Stimulated activated naive CD4-positive, alpha-beta T cell treated with Interleukin-2 at 50 U/mL for 16 hours (primary cell): Measurements from ENCODE around the gene ING5.
A peak's percentile ranks its signal among the peaks of the same experiment; 100 is the strongest.

Experiments used
- DNase-seq: peaks from one replicate; lab custom pipeline; 2025; lab: John Stamatoyannopoulos, UW

ING5 gene

GRCh38 chr2:241760301-241760771 is 58.5 kb downstream of the ING5 start:
- no peak for DNase-seq

DNA sequence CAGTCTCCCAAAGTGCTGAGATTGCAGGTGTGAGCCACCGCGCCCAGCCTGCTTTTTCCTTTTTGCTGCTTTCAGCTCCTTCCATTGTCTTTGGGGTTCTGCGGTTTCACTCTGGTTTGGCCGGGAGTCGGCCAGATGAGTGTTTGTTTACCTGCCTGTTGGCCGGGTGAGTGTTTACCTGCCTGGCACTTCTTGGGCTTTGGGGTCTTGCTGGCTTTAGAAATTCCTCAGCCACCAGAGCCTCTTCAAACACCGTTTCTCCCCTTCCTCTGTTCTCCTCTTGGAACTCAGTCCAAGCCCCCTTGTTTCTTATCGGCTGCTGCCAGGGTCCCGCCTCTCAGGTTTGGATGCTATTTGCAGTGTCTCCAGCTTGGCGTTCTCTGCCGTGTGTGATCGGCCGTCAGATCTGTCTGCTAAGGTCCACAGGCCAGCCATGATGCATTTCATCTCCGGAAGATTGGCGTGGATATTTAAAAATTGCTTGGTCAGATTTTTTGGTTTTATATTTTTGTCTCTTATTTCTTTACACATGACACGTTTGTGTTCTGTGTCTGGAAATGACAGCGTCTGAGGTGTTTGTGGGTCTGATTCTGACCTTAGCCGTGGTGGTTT is 60.6 kb downstream of the ING5 start:
- no peak for DNase-seq

DNA sequence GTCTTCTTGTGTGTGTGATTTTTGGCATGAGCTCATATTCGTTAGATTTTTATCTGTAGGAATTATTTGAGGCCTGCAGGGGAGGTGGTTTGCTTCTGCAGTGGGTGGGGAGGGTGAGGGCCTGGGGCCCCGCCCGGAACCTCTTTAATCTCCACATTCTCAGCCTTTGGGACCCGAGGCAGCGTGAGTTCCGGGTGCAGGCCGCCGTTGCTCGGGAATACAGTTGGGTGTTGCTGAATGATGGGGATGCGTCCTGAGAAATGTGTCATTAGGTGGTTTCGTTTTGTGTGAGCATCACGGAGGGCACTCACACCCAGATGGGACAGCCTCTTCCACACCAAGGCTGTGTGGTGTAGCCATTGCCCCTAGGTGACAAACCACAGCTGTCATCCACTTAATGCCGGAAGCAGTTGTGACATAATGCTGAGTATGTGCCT is 61.1 kb downstream of the ING5 start:
- DNase-seq = peak; percentile 66

DNA sequence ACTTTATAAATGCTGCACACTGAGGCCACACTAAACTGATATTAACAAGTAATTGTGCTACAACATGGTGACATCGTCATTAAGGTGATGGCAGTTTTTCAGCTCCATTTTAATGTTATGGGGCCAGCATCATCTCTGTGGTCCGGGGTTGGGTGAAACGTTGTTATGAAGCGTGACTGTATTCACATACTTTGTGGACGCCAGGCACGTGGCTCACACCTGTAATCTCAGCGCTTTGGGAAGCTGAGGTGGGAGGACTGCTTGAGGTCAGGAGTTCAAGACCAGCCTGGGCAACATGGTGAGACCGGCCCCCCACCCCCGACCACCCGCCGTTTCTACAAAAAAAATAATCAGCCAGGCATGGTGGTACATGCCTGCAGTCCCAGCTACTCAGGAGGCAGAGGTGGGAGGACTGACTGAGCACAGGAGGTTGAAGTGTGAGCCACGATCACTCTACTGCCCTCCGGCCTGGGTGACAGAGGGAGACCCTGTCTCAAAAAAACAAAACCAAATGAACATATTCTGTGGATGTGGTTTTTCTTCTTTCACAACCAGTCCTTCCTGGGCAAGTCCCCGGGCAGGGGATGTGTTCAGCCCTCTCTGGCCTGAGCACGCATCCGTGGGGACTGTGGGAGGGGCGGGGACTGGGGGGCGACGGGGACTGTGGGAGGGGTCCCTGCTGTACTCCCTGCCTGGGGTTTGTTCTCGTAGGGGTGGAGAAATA is 61.9 kb downstream of the ING5 start:
- no peak for DNase-seq

DNA sequence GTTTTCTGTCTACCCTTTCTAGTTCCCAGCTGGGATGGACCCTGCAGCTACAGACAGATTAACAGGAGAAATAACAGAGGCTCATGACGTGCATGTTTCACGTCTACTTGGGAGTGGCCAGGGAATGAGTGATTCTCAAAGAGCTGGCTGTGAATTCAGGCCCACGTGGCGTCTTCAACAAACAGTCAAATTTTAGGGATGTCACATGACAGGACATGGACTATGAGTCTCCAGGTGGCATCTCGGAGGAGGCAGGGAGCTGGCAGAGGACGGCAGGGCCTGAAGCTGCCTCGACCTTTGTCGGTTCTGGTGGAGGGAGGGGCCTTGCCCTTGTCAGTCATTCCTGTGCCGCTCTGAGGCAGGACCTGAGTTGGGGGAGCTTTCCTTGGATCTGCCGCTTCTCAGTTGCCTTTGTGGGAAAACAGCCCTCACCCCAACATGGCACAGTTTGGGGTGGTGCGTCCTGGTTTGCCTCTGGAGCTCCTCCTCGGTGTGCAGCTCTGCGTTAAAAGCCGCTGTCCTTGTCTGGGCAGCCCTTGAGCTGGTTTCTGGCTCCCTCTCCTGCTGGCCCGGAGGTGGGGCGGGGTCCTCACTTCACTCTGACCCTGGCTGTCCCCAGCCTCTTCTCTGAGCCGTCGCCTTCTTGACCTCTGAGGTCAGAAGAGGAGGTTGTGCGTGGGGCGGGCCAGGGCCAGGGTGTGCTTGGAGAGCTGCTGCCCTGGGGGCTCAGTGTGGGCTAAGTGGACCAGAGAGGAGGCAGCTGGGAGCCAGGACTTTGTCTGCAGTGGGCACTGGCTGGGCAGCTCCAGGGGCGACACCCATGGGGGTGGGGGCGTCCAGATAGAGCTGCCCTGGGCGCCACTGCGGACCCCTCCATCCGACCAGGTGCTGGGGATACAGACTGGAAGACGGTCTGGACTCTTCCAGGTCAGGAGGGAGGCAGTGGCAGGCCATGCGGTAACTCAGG is 62.7 kb downstream of the ING5 start:
- no peak for DNase-seq

DNA sequence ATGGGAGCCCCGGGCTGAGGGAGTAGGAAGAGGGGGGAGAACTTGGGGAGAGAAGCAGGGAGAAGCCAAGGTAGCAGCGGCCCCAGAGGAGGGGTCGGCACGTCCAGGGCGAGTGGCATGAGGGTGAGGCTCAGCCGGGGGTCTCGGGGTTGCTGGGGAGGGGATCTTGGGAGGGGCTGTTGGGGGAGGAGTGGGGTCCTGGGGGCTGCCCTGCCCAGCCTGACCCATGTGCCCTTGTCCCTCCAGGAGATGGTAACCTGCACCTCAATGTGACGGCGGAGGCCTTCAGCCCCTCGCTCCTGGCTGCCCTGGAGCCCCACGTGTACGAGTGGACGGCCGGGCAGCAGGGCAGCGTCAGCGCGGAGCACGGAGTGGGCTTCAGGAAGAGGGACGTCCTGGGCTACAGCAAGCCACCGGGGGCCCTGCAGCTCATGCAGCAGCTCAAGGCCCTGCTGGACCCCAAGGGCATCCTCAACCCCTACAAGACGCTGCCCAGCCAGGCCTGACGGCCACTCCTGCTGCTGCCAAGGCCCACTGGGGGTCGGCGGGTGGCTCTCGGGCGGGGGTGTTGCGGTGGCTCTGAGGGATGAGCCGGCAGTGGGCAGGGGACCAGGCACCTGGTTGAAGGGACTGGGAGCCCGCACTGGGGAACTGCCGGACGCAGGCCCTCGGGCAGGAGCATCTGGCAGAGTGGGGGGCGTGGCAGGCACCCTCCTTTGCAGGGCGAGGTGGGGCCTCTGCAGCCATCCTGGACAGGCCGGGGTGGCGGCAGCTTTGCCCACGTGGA is 65.8 kb downstream of the ING5 start:
- DNase-seq = no peak

DNA sequence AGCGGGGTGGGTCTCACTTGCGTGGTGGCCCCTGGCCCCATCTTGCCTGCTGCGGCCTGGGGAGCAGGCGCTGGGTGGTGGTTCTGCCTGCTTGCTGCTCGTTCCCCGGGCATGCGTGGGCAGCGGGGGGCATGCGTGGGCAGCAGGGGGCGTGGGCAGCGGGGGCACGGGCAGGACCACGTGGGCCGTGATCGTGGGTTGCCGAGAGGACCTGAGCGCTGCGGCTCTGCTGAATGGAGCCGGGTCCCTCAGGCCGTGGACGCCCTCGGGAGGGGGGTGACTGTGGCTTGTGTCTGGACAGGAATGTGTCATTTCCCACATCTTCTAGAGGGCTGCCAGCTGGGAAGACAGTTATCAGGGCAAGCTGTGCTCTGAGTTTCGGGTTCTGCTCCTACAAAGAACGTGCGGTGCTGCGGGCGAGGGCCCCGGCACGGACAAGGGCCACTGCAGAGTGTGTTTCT is 66.4 kb downstream of the ING5 start:
- no peak for DNase-seq

- DNase-seq = no peak
These were observed 67.0 kb downstream of the ING5 start for GRCh38 chr2:241768850-241769249.

DNA sequence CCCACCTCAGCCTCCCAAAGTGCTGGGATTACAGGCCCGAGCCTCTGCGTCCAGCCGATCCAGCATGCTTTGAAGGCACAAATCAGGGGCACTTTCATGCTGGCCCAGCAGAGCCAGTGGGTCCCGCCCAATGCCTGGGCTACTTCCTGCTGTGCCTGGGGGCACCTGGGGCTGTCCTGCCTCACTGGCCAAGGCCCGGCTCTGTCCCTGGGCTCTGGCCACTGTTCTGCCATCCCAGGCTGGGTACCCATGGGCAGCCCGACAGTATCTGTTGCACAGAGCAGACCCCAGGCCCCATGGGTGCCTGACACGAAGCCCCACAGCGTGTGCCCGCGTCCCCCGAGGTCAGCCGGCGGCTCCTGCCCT is 68.0 kb downstream of the ING5 start:
- no peak for DNase-seq

GRCh38 chr2:241770185-241770935 is 68.5 kb downstream of the ING5 start:
- no peak for DNase-seq

DNA sequence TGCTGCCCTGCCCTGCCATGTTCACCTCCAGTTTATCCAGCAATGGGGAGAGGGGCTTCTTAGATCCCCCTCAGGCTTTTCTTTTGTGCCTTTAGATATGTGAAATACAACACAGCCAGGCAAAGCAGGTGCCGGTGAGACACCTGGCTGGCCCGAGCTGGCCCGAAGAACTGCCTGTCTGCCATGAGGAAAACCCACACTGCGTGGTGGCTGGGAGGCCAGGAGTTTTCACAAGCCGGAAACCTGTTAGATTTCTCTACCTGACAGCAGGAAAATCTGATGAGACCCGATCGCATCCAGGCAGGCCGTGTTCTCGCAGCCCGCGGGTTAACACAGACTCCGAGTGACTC is 69.1 kb downstream of the ING5 start:
- no peak for DNase-seq

- DNase-seq = no peak
These were observed 69.6 kb downstream of the ING5 start for GRCh38 chr2:241771286-241772062.

- DNase-seq = peak; percentile 26
These were observed 70.2 kb downstream of the ING5 start for GRCh38 chr2:241772063-241772499.

GRCh38 chr2:241773511-241774418 is 71.9 kb downstream of the ING5 start:
- no peak for DNase-seq

DNA sequence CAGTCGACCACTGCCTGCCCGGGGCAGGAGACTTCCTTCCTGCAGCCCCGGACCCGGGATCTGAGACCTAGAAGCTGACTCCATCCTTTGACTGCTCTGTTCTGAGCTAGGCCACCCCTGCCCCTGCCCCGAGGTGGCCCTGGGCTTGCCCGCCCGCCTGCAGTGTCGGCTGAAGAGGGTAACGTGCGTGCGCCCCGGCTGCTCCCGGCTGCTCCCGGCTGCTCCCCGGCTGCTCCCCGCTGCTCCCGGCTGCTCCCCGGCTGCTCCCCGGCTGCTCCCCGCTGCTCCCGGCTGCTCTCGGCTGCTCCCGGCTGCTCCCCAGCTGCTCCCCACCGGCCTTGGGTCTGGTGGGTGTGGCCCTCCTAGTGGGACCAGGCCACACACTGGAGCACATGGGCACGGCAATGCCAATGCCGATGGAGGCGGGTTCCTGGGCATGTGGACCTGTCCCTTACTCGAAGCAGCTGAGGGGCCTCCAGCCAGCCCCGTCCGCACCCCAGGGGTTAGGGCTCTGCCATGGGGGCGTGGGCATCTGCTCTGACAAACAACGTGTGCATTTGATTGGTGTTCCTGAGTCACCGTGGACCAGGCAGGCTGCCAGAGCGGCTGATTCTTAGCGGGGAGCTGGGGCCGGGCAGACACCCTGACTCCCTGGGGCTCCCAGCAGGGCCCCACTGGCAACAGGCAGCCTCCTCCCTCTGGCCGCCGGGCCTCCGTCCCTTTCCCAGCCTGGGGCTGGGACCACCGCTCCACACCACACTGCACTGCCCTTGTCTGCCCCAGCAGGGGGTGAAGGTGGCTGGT is 72.8 kb downstream of the ING5 start:
- DNase-seq = no peak

DNA sequence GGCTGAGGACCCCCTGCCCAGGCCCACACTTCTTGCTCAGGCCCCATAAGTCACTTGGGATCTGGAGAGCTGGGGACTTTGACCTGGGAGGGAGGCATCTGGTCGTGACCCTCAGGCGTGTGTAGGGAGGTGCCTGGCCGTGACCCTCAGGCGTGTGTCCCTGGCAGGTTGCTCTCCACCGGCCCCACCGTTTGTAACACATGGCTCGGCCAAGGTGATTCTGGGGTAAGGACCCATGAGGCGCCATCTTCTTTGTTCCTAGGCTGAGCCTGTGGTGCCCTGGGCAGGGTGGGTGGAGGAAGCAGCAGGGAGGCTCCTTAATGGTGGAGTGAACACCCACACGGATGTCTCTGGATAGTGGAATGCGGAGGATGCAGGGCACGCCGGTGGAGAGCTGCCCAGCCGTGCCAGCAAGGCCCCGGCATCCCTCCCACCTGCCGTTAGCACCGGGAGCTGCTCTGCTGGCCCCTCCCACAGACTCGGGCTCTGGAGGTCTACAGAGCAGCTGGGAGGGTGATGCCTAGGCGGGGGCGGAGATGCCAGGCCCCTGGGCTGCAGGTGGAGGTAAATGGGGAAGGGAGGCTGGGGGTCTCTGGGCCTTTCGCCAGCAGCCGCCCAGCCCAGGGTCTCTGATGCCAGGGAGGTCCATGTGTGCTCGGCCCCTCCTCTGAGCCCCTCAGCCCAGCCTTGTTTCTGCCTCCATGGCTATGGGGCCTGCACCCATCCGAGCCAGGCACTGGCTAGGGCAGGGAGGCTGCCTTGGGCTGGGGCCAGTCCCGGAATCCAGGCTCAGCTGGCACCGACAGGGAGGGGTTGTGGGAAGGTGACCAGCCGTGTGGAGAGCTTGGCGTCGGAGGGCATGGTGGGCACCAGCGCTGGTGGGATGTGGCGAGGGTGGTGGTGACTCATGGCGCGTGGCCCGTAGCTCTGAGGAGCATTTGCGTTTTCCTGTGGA is 73.7 kb downstream of the ING5 start:
- DNase-seq = no peak
